Ovary (tissue), 9 donors: ENCODE data around the gene GNB1. TPM values are rescaled to one million over a fixed set of nuclear protein-coding genes. Genes with fewer than 3 reads are reported as not detected.
"Not testable (repeated sequence)": the region's sequence is repeated elsewhere in the genome, so short reads cannot be mapped to it uniquely, and the experiment has no call there.

Experiments
- DNase-seq, 5 donors: peaks; one replicate each; pipeline ENCODE4 v3.0.0-alpha.2; 2019 to 2020
- H3K27ac ChIP-seq, 2 donors: fragments of 200-600 bp; one replicate each; pipeline versions ENCODE4 v1.5.1 to v1.8.0; 2019 to 2022
- H3K27me3 ChIP-seq: fragments of 200-600 bp; one replicate; pipeline ENCODE4 v1.8.0; 2022
- H3K36me3 ChIP-seq: fragments of 200-600 bp; sonication (generic); one replicate; pipeline ENCODE4 v1.5.1; 2019
- H3K4me1 ChIP-seq: one replicate; pipeline ENCODE4 v1.8.1; 2013; ENCODE audit warnings: mild to moderate bottlenecking, moderate library complexity; ENCODE audit not compliant: insufficient read depth
- H3K4me3 ChIP-seq: fragments of 200-600 bp; sonication (generic); one replicate; pipeline ENCODE4 v1.5.1; 2017
- H3K9me3 ChIP-seq, 2 donors: fragments of 200-600 bp in 1 of 2; sonication (generic) in 1 of 2; one replicate each; pipeline versions ENCODE4 v1.5.1 to v1.8.1; 2013 to 2019; ENCODE audit warnings: mild to moderate bottlenecking in 1 of 2, moderate library complexity in 1 of 2
- EP300 ChIP-seq: sonication (generic); formaldehyde crosslinking; IDR thresholded peaks from one replicate; pipeline ENCODE4 v1.6.1; 2017; ENCODE audit warnings: antibody characterized with exemption
- POLR2A ChIP-seq: fragments of 450-650 bp; IDR thresholded peaks from one replicate; pipeline ENCODE4 v1.6.1; 2017; ENCODE audit warnings: antibody characterized with exemption, mild to moderate bottlenecking, moderate library complexity
- WGBS, 3 donors: extraction: QIAGEN DNeasy Blood & Tissue Kit in 1 of 3; methylation state at CpG; one replicate each; pipeline versions ENCODE4 v1.1.5 to v1.1.7; 2013 to 2017; 5-methylcytosine and 5-hydroxymethylcytosine counted together
- intact Hi-C, 4 donors: fragments of 100-400 bp; cut with DNase I; formaldehyde crosslinking; loops; one replicate each; pipeline versions ENCODE4 v1.11.0 to v1.15.1; 2022 to 2023
- polyA plus RNA-seq, 2 donors: library from polyadenylated mRNA; stranded (reverse); fragments of 200-250 nt in 1 of 2; fragments of 350-450 nt in 1 of 2; fragmentation: Illumina TruSeq in 1 of 2; extraction: RNeasy Lipid Tissue Mini Kit (QIAGEN cat#74804) in 1 of 2; gene quantifications; one replicate each; pipeline ENCODE4 v1.2.3, GENCODE V29; 2013 to 2014
- total RNA-seq, 7 donors: library from RNA; depleted of rRNA in 2 of 7; stranded (reverse); fragments of >200 nt in 2 of 7; fragmentation: NEBNext Ultra II Directional in 3 of 7; extraction: Animal tissue kit (Norgen Biotek cat#: 25700) in 3 of 7; gene quantifications; one replicate each; pipeline versions ENCODE4 v1.1.0 to v1.2.4, GENCODE V29; 2016 to 2023
- TF ChIP-seq, protein P1 (sequence below), 3 donors: fragments of 450-650 bp in 2 of 3; fragments of 200-600 bp in 1 of 3; IDR thresholded peaks; one replicate each; pipeline versions ENCODE4 v1.5.1 to v1.8.0; 2016 to 2022; ENCODE audit warnings: antibody characterized with exemption in 3 of 3, mild to moderate bottlenecking in 1 of 3
- donor health status: DM: no; HTN: no; CAD: no; lungs with moderate emphysema.
- donor health status: DM: no; HTN: no; CAD: no.
- donor health status: Bipolar disorder and iron deficiency.
- donor health status: DM: yes; HTN: yes; CAD: no.
- donor health status: DM: no; HTN: no; CAD: no.
- donor health status: DM: yes; HTN: yes; CAD: no.

The GNB1 gene
- total and polyA plus RNA-seq, 9 donors, result 92.9 to 314 (median 255) TPM

GRCh38 chr1:1752190-1752589, 138.7 kb downstream of the GNB1 start:
- H3K36me3 ChIP-seq, result no peaks in the 10 kb centered on the region
- no peak for DNase-seq
- no peaks in the 10 kb centered on the region for H3K4me1 ChIP-seq
- intact Hi-C loops, result loop anchor here in 1 of 4 donors (10.0 kb wide), 1 partner anchor 143 kb away; the partner anchor contains the start of gene GNB1
- no peaks in the 10 kb centered on the region for H3K9me3 ChIP-seq
- no peak overlapping the region for H3K27ac ChIP-seq
- WGBS, 3 donors, result 81 to 85% (median 82%) methylated on average over 11 of the region's 11 CpGs
- no peak for TF ChIP-seq POLR2A
- no peaks in the 10 kb centered on the region for H3K27me3 ChIP-seq
- H3K4me3 ChIP-seq, result no peak overlapping the region

GRCh38 chr1:1749941-1750340, 140.9 kb downstream of the GNB1 start:
- not testable (repeated sequence) for H3K36me3 ChIP-seq, H3K4me1 ChIP-seq, H3K27ac ChIP-seq, H3K27me3 ChIP-seq, DNase-seq, H3K9me3 ChIP-seq, H3K4me3 ChIP-seq
- intact Hi-C loops, result loop anchor here in 1 of 4 donors (10.0 kb wide), 1 partner anchor 145 kb away; the partner anchor contains the start of gene GNB1
- WGBS, 3 donors, result 76 to 88% (median 77%) methylated on average over 5 to 7 of the region's 9 CpGs

GRCh38 chr1:1748686-1749321, 142.1 kb downstream of the GNB1 start:
- TF ChIP-seq, protein P1, sequence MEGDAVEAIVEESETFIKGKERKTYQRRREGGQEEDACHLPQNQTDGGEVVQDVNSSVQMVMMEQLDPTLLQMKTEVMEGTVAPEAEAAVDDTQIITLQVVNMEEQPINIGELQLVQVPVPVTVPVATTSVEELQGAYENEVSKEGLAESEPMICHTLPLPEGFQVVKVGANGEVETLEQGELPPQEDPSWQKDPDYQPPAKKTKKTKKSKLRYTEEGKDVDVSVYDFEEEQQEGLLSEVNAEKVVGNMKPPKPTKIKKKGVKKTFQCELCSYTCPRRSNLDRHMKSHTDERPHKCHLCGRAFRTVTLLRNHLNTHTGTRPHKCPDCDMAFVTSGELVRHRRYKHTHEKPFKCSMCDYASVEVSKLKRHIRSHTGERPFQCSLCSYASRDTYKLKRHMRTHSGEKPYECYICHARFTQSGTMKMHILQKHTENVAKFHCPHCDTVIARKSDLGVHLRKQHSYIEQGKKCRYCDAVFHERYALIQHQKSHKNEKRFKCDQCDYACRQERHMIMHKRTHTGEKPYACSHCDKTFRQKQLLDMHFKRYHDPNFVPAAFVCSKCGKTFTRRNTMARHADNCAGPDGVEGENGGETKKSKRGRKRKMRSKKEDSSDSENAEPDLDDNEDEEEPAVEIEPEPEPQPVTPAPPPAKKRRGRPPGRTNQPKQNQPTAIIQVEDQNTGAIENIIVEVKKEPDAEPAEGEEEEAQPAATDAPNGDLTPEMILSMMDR (IDR thresholded peaks at IDR 0.05), result no peak
- no peak for TF ChIP-seq EP300
- no peak for TF ChIP-seq POLR2A
- H3K4me1 ChIP-seq, result no peaks in the 10 kb centered on the region
- no peak overlapping the region for H3K4me3 ChIP-seq
- no peaks in the 10 kb centered on the region for H3K27me3 ChIP-seq
- 70 to 71% (median 71%) methylated on average over 17 to 18 of the region's 18 CpGs for WGBS, 3 donors
- H3K27ac ChIP-seq, result no peak overlapping the region
- peak in 1 of 5 donors; percentile 40 for DNase-seq
- no peaks in the 10 kb centered on the region for H3K36me3 ChIP-seq
- H3K9me3 ChIP-seq, result no peaks in the 10 kb centered on the region
- intact Hi-C loops, result no loop called here

DNA sequence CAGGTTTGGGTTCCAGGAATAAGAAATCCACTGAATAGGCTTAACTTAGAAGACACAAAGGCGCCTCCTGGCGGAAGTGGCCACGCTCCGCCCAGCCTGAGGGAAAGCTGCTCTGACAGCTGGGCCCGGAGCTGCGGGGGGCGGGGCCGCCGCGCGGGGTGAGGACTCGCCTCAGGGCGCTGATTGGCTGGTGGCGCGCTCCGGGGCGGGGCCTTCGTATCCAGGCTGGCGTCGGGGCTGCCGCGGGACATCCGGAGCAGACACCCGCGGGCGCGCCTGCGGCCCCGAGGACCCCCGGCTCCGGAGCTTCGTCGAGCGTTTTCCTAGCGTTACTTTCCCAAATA, 144.3 kb downstream of the GNB1 start:
- H3K27me3 ChIP-seq, DNase-seq, H3K36me3 ChIP-seq, H3K4me1 ChIP-seq, H3K9me3 ChIP-seq, intact Hi-C loops: not testable (repeated sequence)
- WGBS, 3 donors, result no CpG with 5 or more reads among the region's 35 CpGs
- Histone ChIP-seq H3K27ac (peak overlapping the region; percentile 88 to 92), H3K4me3 (peak overlapping the region; percentile 57)

GRCh38 chr1:1745651-1746565, 145.0 kb downstream of the GNB1 start:
- DNase-seq, result peak; percentile 84 to 93 (median 90)
- H3K36me3 ChIP-seq, result not testable (repeated sequence)
- WGBS, 3 donors, result 0% methylated on average over 45 to 69 of the region's 101 CpGs

DNA sequence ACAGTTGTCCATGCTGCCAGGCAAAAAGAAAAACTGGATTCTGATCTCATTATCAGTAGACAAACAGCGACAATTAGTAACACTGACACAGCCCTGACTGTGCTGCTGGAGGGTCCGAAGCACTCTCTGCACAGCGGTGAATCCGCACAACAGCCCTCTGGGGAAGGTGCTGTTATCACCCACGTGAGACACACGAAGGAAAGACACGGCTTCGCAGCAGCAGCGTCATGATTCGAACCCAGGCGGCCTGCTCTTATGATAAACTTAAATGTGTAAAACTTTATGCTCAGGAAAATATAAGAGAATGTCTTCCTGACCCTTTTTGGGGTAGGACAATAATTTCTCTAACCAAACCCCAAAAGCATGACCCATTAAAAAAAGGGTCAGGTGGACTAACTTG, 148.4 kb downstream of the GNB1 start:
- H3K27me3 ChIP-seq, H3K4me3 ChIP-seq, DNase-seq, H3K4me1 ChIP-seq, intact Hi-C loops, H3K27ac ChIP-seq, H3K9me3 ChIP-seq, H3K36me3 ChIP-seq: not testable (repeated sequence)
- WGBS, 3 donors, result 82 to 88% (median 82%) methylated on average over 11 of the region's 11 CpGs

More at GRCh38 chr1:1745651-1746565, 145.0 kb downstream of the GNB1 start:
- Histone ChIP-seq H3K4me3 (peak overlapping the region; percentile 57), H3K27ac (peak overlapping the region; percentile 88 to 92)
- intact Hi-C loops, H3K27me3 ChIP-seq, H3K9me3 ChIP-seq, H3K4me1 ChIP-seq: not testable (repeated sequence)
- peak; percentile 48 for TF ChIP-seq POLR2A
- TF ChIP-seq, protein P1 (IDR thresholded peaks at IDR 0.05), result peak in 2 of 3 donors; percentile 75 to 87

DNA sequence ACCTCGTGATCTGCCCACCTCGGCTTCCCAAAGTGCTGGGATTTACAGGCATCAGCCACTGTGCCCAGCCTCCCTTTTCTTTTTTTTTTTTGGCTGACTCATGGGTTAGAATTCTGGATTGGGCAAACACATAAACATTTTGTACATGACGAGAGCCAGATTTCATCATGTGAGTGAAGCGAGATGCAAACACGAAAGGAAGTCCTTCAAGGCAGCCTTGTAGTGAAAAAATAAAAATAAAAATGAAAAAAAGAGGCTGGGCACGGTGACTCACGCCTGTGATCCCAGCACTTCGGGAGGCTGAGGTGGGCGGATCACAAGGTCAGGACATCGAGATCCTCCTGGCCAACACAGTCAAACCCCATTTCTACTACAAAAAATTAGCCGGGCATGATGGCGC, 149.9 kb downstream of the GNB1 start:
- intact Hi-C loops, H3K9me3 ChIP-seq, H3K4me3 ChIP-seq, H3K27me3 ChIP-seq, H3K4me1 ChIP-seq, H3K36me3 ChIP-seq: not testable (repeated sequence)
- 24 to 34% (median 30%) methylated on average over 11 to 12 of the region's 12 CpGs for WGBS, 3 donors
- DNase-seq, result peak in 4 of 5 donors; percentile 14 to 60 (median 50)
- H3K27ac ChIP-seq, result peak overlapping the region in 1 of 2 donors; percentile 20

DNA sequence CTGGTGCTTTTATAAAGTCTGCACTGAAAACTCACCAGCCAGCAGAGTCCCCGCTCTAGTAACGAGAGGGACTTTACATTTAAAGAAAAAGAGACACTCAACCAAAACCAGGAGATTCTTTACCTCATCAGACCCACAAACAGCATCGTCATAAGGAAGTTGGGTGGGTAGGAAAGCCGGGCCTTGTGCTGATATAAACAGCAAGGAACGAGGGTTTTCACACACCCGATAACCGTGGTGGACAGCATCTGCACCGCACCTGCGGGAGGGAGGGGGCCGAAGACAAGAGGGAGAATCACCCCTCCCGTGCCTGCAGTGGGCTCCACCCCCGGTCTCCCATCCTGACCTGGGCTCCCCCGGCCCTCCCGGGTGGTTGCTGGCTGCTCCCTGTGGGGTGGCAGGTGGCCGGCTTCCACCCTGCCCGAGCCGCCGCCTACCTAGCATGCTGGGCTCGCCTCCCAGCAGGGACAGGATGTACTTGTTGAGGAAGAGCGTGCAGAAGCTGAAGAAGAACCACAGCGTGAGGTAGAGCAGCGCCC, 152.0 kb downstream of the GNB1 start:
- H3K4me1 ChIP-seq, H3K4me3 ChIP-seq, intact Hi-C loops, H3K27ac ChIP-seq, H3K27me3 ChIP-seq, H3K36me3 ChIP-seq, H3K9me3 ChIP-seq: not testable (repeated sequence)
- 60 to 67% methylated on average over 1 to 12 of the region's 22 CpGs; no CpG with 5 or more reads in 1 of the 3 donors for WGBS, 3 donors
- peak in 1 of 5 donors; percentile 7 for DNase-seq
